GM12878 (cell line): ENCODE results near the gene CRTC1. TPM values are rescaled to one million over a fixed set of nuclear protein-coding genes. Genes with fewer than 3 reads are reported as not detected.
A peak's percentile ranks its signal among the peaks of the same experiment; 100 is the strongest.

ENCODE experiments used
- ATAC-seq: fragments of 200-7000 bp; cut with Tn5 transposase; 3 replicates; pipeline ENCODE4 v1.9.1; 2020; ENCODE audit warnings: mild to moderate bottlenecking, moderate library complexity
- BruUV-seq: library from RNA; stranded (reverse); fragments of 400-500 nt; replicated peaks from 2 replicates; lab custom pipeline; 2021; lab: Mats Ljungman, UMichigan
- CTCF ChIA-PET: fragments of 300-600 bp; sonication (Branson Sonifier 250); formaldehyde crosslinking; extraction: SDS; loops from one replicate; lab custom pipeline; 2021; ENCODE audit warnings: inconsistent platforms; lab: Yijun Ruan, JAX
- POLR2A ChIA-PET: fragments of 350-600 bp; formaldehyde crosslinking; extraction: SDS; loops from one replicate; lab custom pipeline; 2021; ENCODE audit warnings: inconsistent platforms; lab: Charles Lee
- RAD21 ChIA-PET: fragments of 300-600 bp; sonication (Branson Sonifier 250); formaldehyde crosslinking; loops from one replicate; lab custom pipeline; 2023; ENCODE audit warnings: antibody characterized with exemption; ENCODE audit not compliant: unreplicated experiment; lab: Charles Lee
- SMC1A ChIA-PET: fragments of 300-600 bp; sonication (Branson Sonifier 250); formaldehyde crosslinking; loops from one replicate; lab custom pipeline; 2023; ENCODE audit not compliant: unreplicated experiment, uncharacterized antibody; lab: Charles Lee
- DNase-seq: peaks from one replicate; pipeline ENCODE4 v3.0.0-alpha.2; 2011; ENCODE audit warnings: low read depth, low spot score
- FAIRE-seq: peaks from 3 replicates; lab custom pipeline; 2011; peaks lifted over from hg19 to GRCh38; lab: Jason Lieb, UNC
- H2AFZ ChIP-seq: 2 replicates; pipeline ENCODE4 v1.6.0; 2011; ENCODE audit warnings: low read depth, low read length, control low read depth; ENCODE audit not compliant: control insufficient read depth
- H3K27ac ChIP-seq: 2 replicates; pipeline ENCODE4 v1.5.1; 2011; ENCODE audit warnings: control low read depth; ENCODE audit not compliant: control insufficient read depth, insufficient read depth
- H3K27me3 ChIP-seq, 2 experiments: replicated peaks in 1 of 2; 2 replicates each; pipeline versions ENCODE4 v1.6.0 to v1.6.1; 2011; ENCODE audit warnings: low read length in 1 of 2; ENCODE audit not compliant: control insufficient read depth in 2 of 2, insufficient read depth in 2 of 2
- H3K36me3 ChIP-seq, 2 experiments: 2 replicates each; pipeline ENCODE4 v1.5.1; 2011; ENCODE audit warnings: low read length in 1 of 2; ENCODE audit not compliant: control insufficient read depth in 2 of 2, insufficient read depth in 2 of 2
- H3K4me1 ChIP-seq: 2 replicates; pipeline ENCODE4 v1.6.1; 2011; ENCODE audit warnings: mild to moderate bottlenecking, low read length, moderate library complexity, mixed read lengths; ENCODE audit not compliant: control insufficient read depth, insufficient read depth
- H3K4me2 ChIP-seq: 2 replicates; pipeline ENCODE4 v1.6.0; 2011; ENCODE audit warnings: control low read depth; ENCODE audit not compliant: control insufficient read depth, insufficient read depth
- H3K4me3 ChIP-seq: fragments of 200-600 bp; sonication (generic); 2 replicates; pipeline ENCODE4 v1.5.1; 2016
- H3K79me2 ChIP-seq: 2 replicates; pipeline ENCODE4 v1.6.0; 2011; ENCODE audit warnings: low read length; ENCODE audit not compliant: control insufficient read depth, insufficient read depth
- H3K9ac ChIP-seq: 2 replicates; pipeline ENCODE4 v1.8.0; 2011; ENCODE audit warnings: low read length, control low read depth, mixed read lengths; ENCODE audit not compliant: control insufficient read depth, insufficient read depth
- H3K9me3 ChIP-seq: replicated peaks from 3 replicates; pipeline ENCODE4 v1.5.1; 2011; ENCODE audit warnings: mild to moderate bottlenecking, low read length; ENCODE audit not compliant: control insufficient read depth, insufficient read depth
- H4K20me1 ChIP-seq: 2 replicates; pipeline ENCODE4 v1.6.0; 2011; ENCODE audit not compliant: control insufficient read depth, insufficient read depth
- EZH2 ChIP-seq: IDR thresholded peaks from 2 replicates; pipeline ENCODE4 v1.6.1; 2012; ENCODE audit warnings: low read depth, mild to moderate bottlenecking, control low read depth, inconsistent platforms, low read length, borderline replicate concordance; ENCODE audit not compliant: control insufficient read depth
- GATAD2B ChIP-seq: fragments of 450-650 bp; conservative IDR thresholded peaks from 2 replicates; pipeline ENCODE4 v1.6.1; 2017; ENCODE audit warnings: low read depth, mild to moderate bottlenecking, moderate library complexity
- IRF3 ChIP-seq: fragments of 450-650 bp; IDR thresholded peaks from 2 replicates; pipeline ENCODE4 v1.6.1; 2014; ENCODE audit warnings: mild to moderate bottlenecking
- MTA2 ChIP-seq: fragments of 450-650 bp; IDR thresholded peaks from 2 replicates; pipeline ENCODE4 v1.6.1; 2016; ENCODE audit warnings: low read depth, mild to moderate bottlenecking, moderate library complexity
- POLR2A ChIP-seq: IDR thresholded peaks from 2 replicates; pipeline ENCODE4 v1.6.1; 2011; ENCODE audit warnings: low read depth, mild to moderate bottlenecking, low read length
- SMC3 ChIP-seq: IDR thresholded peaks from 2 replicates; pipeline ENCODE4 v1.6.1; 2011; ENCODE audit warnings: low read length, improper control_type of control experiment, borderline replicate concordance
- SREBF1 ChIP-seq: IDR thresholded peaks from 2 replicates; pipeline ENCODE4 v1.6.1; 2012; ENCODE audit warnings: mild to moderate bottlenecking, low read length
- TCF12 ChIP-seq: IDR thresholded peaks from 2 replicates; pipeline ENCODE4 v1.6.1; 2011; ENCODE audit warnings: low read depth, mild to moderate bottlenecking, low read length
- ZNF274 ChIP-seq: IDR thresholded peaks from one replicate; pipeline ENCODE4 v1.8.0; 2011; ENCODE audit not compliant: insufficient read length, insufficient read depth
- ZNF687 ChIP-seq: fragments of 450-650 bp; IDR thresholded peaks from 2 replicates; pipeline ENCODE4 v1.6.1; 2017; ENCODE audit warnings: mild to moderate bottlenecking, moderate library complexity
- WGBS: methylation state at CpG from one replicate; pipeline ENCODE4 v1.1.6; 2016; ENCODE audit warnings: low lambda C conversion rate; ENCODE audit not compliant: insufficient replicate concordance, insufficient coverage; ENCODE audit errors: missing lambda C conversion rate; 5-methylcytosine and 5-hydroxymethylcytosine counted together
- in situ Hi-C: fragments of 300-500 bp; cut with MboI; formaldehyde crosslinking; loops from 9 replicates; pipeline ENCODE4 v1.14.3; 2018; ENCODE audit warnings: mixed read lengths
- intact Hi-C: fragments of 100-400 bp; cut with micrococcal nuclease; formaldehyde crosslinking; loops from one replicate; pipeline ENCODE4 v1.14.2; 2022; ENCODE audit not compliant: unreplicated experiment
- polyA plus RNA-seq, 11 experiments: library from polyadenylated mRNA; depleted of rRNA in 4 of 11; unstranded in 6 of 11; stranded (reverse) in 5 of 11; fragments of >200 nt; fragmentation: Nextera tagmentation in 4 of 11; fragmentation: Illumina TruSeq in 1 of 11; extraction: Ambion mirVana in 4 of 11; extraction: Trizol in 1 of 11; gene quantifications; 1 replicate in 1 of 11; 2 replicates in 10 of 11; pipeline versions ENCODE4 v1.2.1 to v1.2.3, GENCODE V29; 2011 to 2016; ENCODE audit warnings: inconsistent platforms in 2 of 11, missing spikeins in 2 of 11, low read depth in 1 of 11
- total RNA-seq, 4 experiments: library from RNA; depleted of rRNA in 3 of 4; stranded (reverse); fragments of >200 nt in 3 of 4; fragmentation: Illumina TruSeq in 1 of 4; extraction: Trizol in 1 of 4; gene quantifications; 2 replicates each; pipeline versions ENCODE4 v1.2.1 to v1.2.3, GENCODE V29; 2013 to 2021

CRTC1 gene
- total and polyA plus RNA-seq, 10 of the 15 experiments (the other 5 are each of a cell fraction or from before 2014, with no cell fraction given) = 0.02 to 4.6 (median 1.1) TPM; not detected in 1

GRCh38 chr19:18772620-18773587, 89.4 kb downstream of the CRTC1 start:
- no peak overlapping the region for H2AFZ ChIP-seq
- no peak for DNase-seq
- intact Hi-C loops = loop anchor here (5.0 kb wide), 1 partner anchor 74 kb away; no protein-coding TSS in a partner anchor
- POLR2A ChIA-PET = interaction anchor here (0.6 kb wide), 1 partner anchor 45 kb away, joined by 4 read pairs; no protein-coding TSS in a partner anchor
- SMC1A ChIA-PET = no interaction called here
- H3K27ac ChIP-seq = no peak overlapping the region
- in situ Hi-C loops = no loop called here
- H3K4me1 ChIP-seq = no peaks in the 10 kb centered on the region
- no peak for ATAC-seq
- no peak overlapping the region for H3K4me3 ChIP-seq
- no peak for TF ChIP-seq TCF12
- peak; percentile 13; the same call in 1 of the 2 replicates for TF ChIP-seq POLR2A
- CTCF ChIA-PET = interaction anchor here (1.1 to 3.8 kb wide), 3 partner anchors 59 to 214 kb away, joined by 3 to 29 read pairs (median 3); no protein-coding TSS in a partner anchor
- RAD21 ChIA-PET = interaction anchor here (1.9 kb wide), 1 partner anchor 75 kb away, joined by 9 read pairs; no protein-coding TSS in a partner anchor
- H3K9ac ChIP-seq = no peak overlapping the region
- 44% methylated on average over 26 of the region's 27 CpGs for WGBS
- H3K79me2 ChIP-seq = no peaks in the 10 kb centered on the region
- no peaks in the 10 kb centered on the region for H3K9me3 ChIP-seq
- no peaks in the 10 kb centered on the region for H3K27me3 ChIP-seq
- no peak overlapping the region for H3K4me2 ChIP-seq
- no TSS peak for BruUV-seq
- H4K20me1 ChIP-seq = no peaks in the 10 kb centered on the region
- no peaks in the 10 kb centered on the region for H3K36me3 ChIP-seq
- no peak for FAIRE-seq

- intact Hi-C loops = loop anchor here (5.0 kb wide), 1 partner anchor 74 kb away; no protein-coding TSS in a partner anchor
- ChIA-PET SMC1A (interaction anchor here (0.8 kb wide), 1 partner anchor 83 kb away, joined by 3 read pairs; no protein-coding TSS in a partner anchor), CTCF (interaction anchor here (1.1 to 3.8 kb wide), 2 partner anchors 59 to 74 kb away, joined by 3 to 29 read pairs; no protein-coding TSS in a partner anchor), POLR2A (no interaction called here), RAD21 (interaction anchor here (0.6 to 1.9 kb wide), 2 partner anchors 74 to 954 kb away, joined by 3 to 9 read pairs; no protein-coding TSS in a partner anchor)
- WGBS = 37% methylated on average over 9 of the region's 9 CpGs
- H3K36me3 ChIP-seq = no peaks in the 10 kb centered on the region
- H4K20me1 ChIP-seq = no peaks in the 10 kb centered on the region
- H3K4me1 ChIP-seq = no peaks in the 10 kb centered on the region
- no peak overlapping the region for H2AFZ ChIP-seq
- no peak overlapping the region for H3K4me2 ChIP-seq
- no peak overlapping the region for H3K4me3 ChIP-seq
- no peaks in the 10 kb centered on the region for H3K79me2 ChIP-seq
- no TSS peak for BruUV-seq
- no peak overlapping the region for H3K9ac ChIP-seq
- no peaks in the 10 kb centered on the region for H3K27me3 ChIP-seq
- ATAC-seq = no peak
- no peak for DNase-seq
- in situ Hi-C loops = no loop called here
- H3K27ac ChIP-seq = no peak overlapping the region
- no peaks in the 10 kb centered on the region for H3K9me3 ChIP-seq
- no peak for FAIRE-seq
- TF ChIP-seq SREBF1 (no peak), SMC3 (no peak), IRF3 (no peak), GATAD2B (no peak), ZNF687 (no peak), ZNF274 (no peak), EZH2 (no peak), MTA2 (no peak)
Observed at GRCh38 chr19:18773682-18774081, 90.2 kb downstream of the CRTC1 start.
